Vagina (tissue), 2 donors: ENCODE measurements around the gene ARHGEF11. TPM values are rescaled to one million over a fixed set of nuclear protein-coding genes. Genes with fewer than 3 reads are reported as not detected.

Experiments used
- DNase-seq, 2 donors: peaks; one replicate each; pipeline ENCODE4 v3.0.0-alpha.2; 2017; ENCODE audit errors: extremely low spot score in 2 of 2
- H3K27ac ChIP-seq: fragments of 200-600 bp; sonication (generic); one replicate; pipeline ENCODE4 v1.5.1; 2019
- H3K27me3 ChIP-seq: fragments of 200-600 bp; sonication (generic); one replicate; pipeline ENCODE4 v1.5.1; 2019
- H3K36me3 ChIP-seq, 2 donors: fragments of 200-600 bp; sonication (generic); one replicate each; pipeline ENCODE4 v1.5.1; 2017 to 2019
- H3K4me1 ChIP-seq: fragments of 200-600 bp; sonication (generic); one replicate; pipeline ENCODE4 v1.5.1; 2019
- H3K4me3 ChIP-seq, 2 donors: fragments of 200-600 bp; sonication (generic); 1 replicate in 1 of 2; 2 replicates in 1 of 2; pipeline ENCODE4 v1.5.1; 2016 to 2019
- H3K9me3 ChIP-seq: fragments of 200-600 bp; sonication (generic); one replicate; pipeline ENCODE4 v1.5.1; 2019
- CTCF ChIP-seq, 3 experiments: fragments of 450-650 bp in 2 of 3; fragments of 200-600 bp in 1 of 3; sonication (generic) in 1 of 3; IDR thresholded peaks; one replicate each; pipeline ENCODE4 v1.5.1; 2017 to 2019; ENCODE audit warnings: antibody characterized with exemption in 3 of 3, mild to moderate bottlenecking in 2 of 3, moderate library complexity in 2 of 3
- POLR2A ChIP-seq, 2 donors: fragments of 450-650 bp; IDR thresholded peaks; one replicate each; pipeline ENCODE4 v1.6.1; 2017; ENCODE audit warnings: antibody characterized with exemption in 2 of 2, mild to moderate bottlenecking in 2 of 2, moderate library complexity in 2 of 2
- POLR2AphosphoS5 ChIP-seq, 2 donors: sonication (generic); formaldehyde crosslinking; IDR thresholded peaks; one replicate each; pipeline ENCODE4 v1.9.0; 2017; ENCODE audit warnings: antibody characterized with exemption in 2 of 2, mild to moderate bottlenecking in 2 of 2, low read depth in 1 of 2; ENCODE audit not compliant: insufficient read depth in 1 of 2
- intact Hi-C: fragments of 100-400 bp; cut with DNase I; formaldehyde crosslinking; loops from one replicate; pipeline ENCODE4 v1.15.1; 2023
- total RNA-seq: library from RNA; depleted of rRNA; stranded (reverse); fragments of >200 nt; gene quantifications from one replicate; pipeline ENCODE4 v1.2.3, GENCODE V29; 2016

ARHGEF11 gene
- total RNA-seq, 1 donor from 2014 or later = 29.2 TPM

DNA sequence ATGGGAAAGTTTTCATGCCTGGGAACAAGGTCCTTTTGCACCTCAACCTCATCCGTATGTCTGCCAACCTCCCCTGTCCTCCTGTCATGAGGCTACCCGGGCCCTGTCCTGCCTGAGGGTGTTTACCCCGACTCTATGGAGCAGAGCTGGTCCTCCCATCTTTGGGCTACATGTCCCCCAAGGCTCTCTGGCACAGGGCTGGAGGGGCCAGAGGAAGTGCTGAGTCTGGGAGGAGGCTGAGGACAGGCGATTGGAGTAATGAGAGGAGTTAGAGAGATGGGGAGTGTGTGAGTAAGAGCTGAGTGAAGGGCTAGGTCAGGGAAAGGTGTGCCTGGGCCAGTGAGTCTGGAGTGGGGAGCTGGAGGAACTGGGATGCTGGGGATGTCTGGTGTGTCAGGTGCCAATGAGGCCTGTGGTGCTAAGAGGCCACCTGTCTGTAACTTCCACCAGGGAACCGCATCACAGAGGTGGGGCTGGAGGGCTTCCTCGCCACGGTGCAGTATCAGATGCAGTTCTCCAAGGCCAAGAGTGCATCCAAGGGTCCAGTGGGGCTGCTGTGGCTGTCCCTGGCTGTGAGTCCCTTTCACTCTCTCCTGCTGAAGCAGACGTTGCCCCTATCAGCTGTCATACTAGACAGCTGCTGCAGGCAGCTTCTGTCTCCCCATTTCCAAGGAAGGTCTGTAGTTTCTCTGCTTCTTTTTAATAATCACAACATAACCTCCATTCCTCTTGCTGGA lies 113.4 kb downstream of the ARHGEF11 start:
- no peak overlapping the region for H3K27ac ChIP-seq
- no peaks in the 10 kb centered on the region for H3K9me3 ChIP-seq
- intact Hi-C loops = no loop called here
- DNase-seq = no peak
- TF ChIP-seq POLR2A (IDR thresholded peaks at IDR 0.05) (no peak), POLR2AphosphoS5 (IDR thresholded peaks at IDR 0.05; ENCODE audit: insufficient read depth in 1 of 2, low read depth in 1 of 2) (no peak), CTCF (IDR thresholded peaks at IDR 0.05) (no peak)
- peaks cover 0 to 6% of the 10 kb centered on the region in 2 donors for H3K36me3 ChIP-seq
- peaks cover 5% of the 10 kb centered on the region for H3K27me3 ChIP-seq
- no peak overlapping the region for H3K4me3 ChIP-seq
- H3K4me1 ChIP-seq = peaks cover 9% of the 10 kb centered on the region

- TF ChIP-seq POLR2A (IDR thresholded peaks at IDR 0.05) (no peak), POLR2AphosphoS5 (IDR thresholded peaks at IDR 0.05; ENCODE audit: insufficient read depth in 1 of 2, low read depth in 1 of 2) (no peak), CTCF (IDR thresholded peaks at IDR 0.05) (no peak)
- no peaks in the 10 kb centered on the region for H3K36me3 ChIP-seq
- H3K27ac ChIP-seq = no peak overlapping the region
- intact Hi-C loops = no loop called here
- no peaks in the 10 kb centered on the region for H3K9me3 ChIP-seq
- H3K4me1 ChIP-seq = peaks cover 9% of the 10 kb centered on the region
- H3K4me3 ChIP-seq = no peak overlapping the region
- no peak for DNase-seq
- H3K27me3 ChIP-seq = peaks cover 7% of the 10 kb centered on the region
These were observed 114.2 kb downstream of the ARHGEF11 start for GRCh38 chr1:156931211-156931952.

- DNase-seq = no peak
- TF ChIP-seq POLR2AphosphoS5 (IDR thresholded peaks at IDR 0.05; ENCODE audit: insufficient read depth in 1 of 2, low read depth in 1 of 2) (no peak), POLR2A (IDR thresholded peaks at IDR 0.05) (no peak), CTCF (IDR thresholded peaks at IDR 0.05) (no peak)
- Histone ChIP-seq H3K4me1 (peaks cover 9% of the 10 kb centered on the region), H3K4me3 (no peak overlapping the region), H3K27ac (no peak overlapping the region), H3K36me3 (no peaks in the 10 kb centered on the region), H3K9me3 (no peaks in the 10 kb centered on the region), H3K27me3 (peaks cover 7% of the 10 kb centered on the region)
- intact Hi-C loops = no loop called here
These were observed 115.1 kb downstream of the ARHGEF11 start for GRCh38 chr1:156930483-156930882.

- Histone ChIP-seq H3K36me3 (no peaks in the 10 kb centered on the region), H3K4me3 (no peak overlapping the region), H3K4me1 (peaks cover 9% of the 10 kb centered on the region), H3K9me3 (no peaks in the 10 kb centered on the region), H3K27ac (no peak overlapping the region), H3K27me3 (peaks cover 7% of the 10 kb centered on the region)
- no peak for TF ChIP-seq POLR2A (IDR thresholded peaks at IDR 0.05)
- no peak for TF ChIP-seq POLR2AphosphoS5 (IDR thresholded peaks at IDR 0.05; ENCODE audit: insufficient read depth in 1 of 2, low read depth in 1 of 2)
- TF ChIP-seq CTCF (IDR thresholded peaks at IDR 0.05) = no peak
- intact Hi-C loops = loop anchor here (10.0 kb wide), 1 partner anchor 135 kb away; no protein-coding TSS in a partner anchor
- no peak for DNase-seq
These were observed 115.8 kb downstream of the ARHGEF11 start for GRCh38 chr1:156929596-156930238.
